KMS-11 (cell line): ENCODE measurements around the gene RYR1.
"Not testable (repeated sequence)": the region's sequence is repeated elsewhere in the genome, so short reads cannot be mapped to it uniquely, and the experiment has no call there.

Experiments used
- H2AFZ ChIP-seq: fragments of 200-600 bp; sonication (generic); 2 replicates; pipeline ENCODE4 v1.6.1; 2016; ENCODE audit warnings: antibody characterized with exemption, mixed run types, low read depth
- H3K27ac ChIP-seq: fragments of 200-600 bp; sonication (generic); 2 replicates; pipeline ENCODE4 v1.6.1; 2016; ENCODE audit warnings: mild to moderate bottlenecking, mixed run types
- H3K27me3 ChIP-seq: fragments of 200-600 bp; sonication (generic); 2 replicates; pipeline ENCODE4 v1.6.1; 2017; ENCODE audit warnings: mild to moderate bottlenecking, low read depth, mixed run types, moderate library complexity; ENCODE audit not compliant: insufficient read depth
- H3K36me3 ChIP-seq: fragments of 200-600 bp; sonication (generic); 2 replicates; pipeline ENCODE4 v1.6.1; 2017; ENCODE audit warnings: mild to moderate bottlenecking, mixed run types; ENCODE audit not compliant: insufficient read depth
- H3K4me1 ChIP-seq: fragments of 200-600 bp; sonication (generic); 2 replicates; pipeline ENCODE4 v1.6.1; 2016; ENCODE audit warnings: mild to moderate bottlenecking, low read depth, mixed run types; ENCODE audit not compliant: poor library complexity, severe bottlenecking
- H3K4me2 ChIP-seq: fragments of 200-600 bp; sonication (generic); 2 replicates; pipeline ENCODE4 v1.7.0; 2016; ENCODE audit warnings: mild to moderate bottlenecking, mixed run types
- H3K4me3 ChIP-seq: fragments of 200-600 bp; sonication (generic); IDR thresholded peaks from 2 replicates; pipeline ENCODE4 v1.6.1; 2017; ENCODE audit warnings: low read depth, low read length, mixed read lengths; ENCODE audit not compliant: insufficient read depth
- H3K79me2 ChIP-seq: fragments of 200-600 bp; sonication (generic); 2 replicates; pipeline ENCODE4 v1.6.1; 2016; ENCODE audit warnings: low read depth, mixed run types; ENCODE audit not compliant: insufficient read depth
- H3K9ac ChIP-seq: fragments of 200-600 bp; sonication (generic); 2 replicates; pipeline ENCODE4 v1.6.1; 2016; ENCODE audit warnings: mild to moderate bottlenecking, mixed run types
- H4K20me1 ChIP-seq: fragments of 200-600 bp; sonication (generic); 2 replicates; pipeline ENCODE4 v1.6.1; 2016; ENCODE audit warnings: mild to moderate bottlenecking, mixed run types; ENCODE audit not compliant: insufficient read depth
- TF ChIP-seq, protein P1 (sequence below): fragments of 200-600 bp; sonication (generic); conservative IDR thresholded peaks from 2 replicates; pipeline ENCODE4 v1.6.1; 2017; ENCODE audit warnings: low read depth, mild to moderate bottlenecking, antibody characterized with exemption, low read length, moderate library complexity, mixed read lengths

Gene RYR1

DNA sequence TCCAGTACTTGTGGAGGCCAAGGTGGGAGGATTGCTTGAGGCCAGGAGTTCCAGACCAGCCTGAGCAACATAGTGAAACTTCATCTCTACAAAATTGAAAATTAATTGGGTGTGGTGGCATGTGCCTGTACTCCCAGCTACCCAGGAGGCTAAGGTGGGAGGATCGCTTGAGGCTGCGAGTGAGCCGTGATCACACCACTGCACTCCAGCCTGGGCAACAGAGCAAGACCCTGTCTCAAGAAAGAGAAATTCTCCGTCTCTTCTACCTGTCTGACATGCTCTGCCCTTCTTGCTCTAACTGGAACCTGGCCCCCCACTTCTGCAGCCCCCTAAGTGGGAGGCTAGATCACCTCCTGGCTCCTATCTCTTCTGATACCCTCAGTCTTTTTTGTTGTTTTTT lies 192.9 kb downstream of the RYR1 start:
- H3K4me1 ChIP-seq = no peaks in the 10 kb centered on the region
- peaks cover 2% of the 10 kb centered on the region; the same call in 1 of the 2 replicates for H3K79me2 ChIP-seq
- H2AFZ ChIP-seq = no peak overlapping the region
- TF ChIP-seq, protein P1, sequence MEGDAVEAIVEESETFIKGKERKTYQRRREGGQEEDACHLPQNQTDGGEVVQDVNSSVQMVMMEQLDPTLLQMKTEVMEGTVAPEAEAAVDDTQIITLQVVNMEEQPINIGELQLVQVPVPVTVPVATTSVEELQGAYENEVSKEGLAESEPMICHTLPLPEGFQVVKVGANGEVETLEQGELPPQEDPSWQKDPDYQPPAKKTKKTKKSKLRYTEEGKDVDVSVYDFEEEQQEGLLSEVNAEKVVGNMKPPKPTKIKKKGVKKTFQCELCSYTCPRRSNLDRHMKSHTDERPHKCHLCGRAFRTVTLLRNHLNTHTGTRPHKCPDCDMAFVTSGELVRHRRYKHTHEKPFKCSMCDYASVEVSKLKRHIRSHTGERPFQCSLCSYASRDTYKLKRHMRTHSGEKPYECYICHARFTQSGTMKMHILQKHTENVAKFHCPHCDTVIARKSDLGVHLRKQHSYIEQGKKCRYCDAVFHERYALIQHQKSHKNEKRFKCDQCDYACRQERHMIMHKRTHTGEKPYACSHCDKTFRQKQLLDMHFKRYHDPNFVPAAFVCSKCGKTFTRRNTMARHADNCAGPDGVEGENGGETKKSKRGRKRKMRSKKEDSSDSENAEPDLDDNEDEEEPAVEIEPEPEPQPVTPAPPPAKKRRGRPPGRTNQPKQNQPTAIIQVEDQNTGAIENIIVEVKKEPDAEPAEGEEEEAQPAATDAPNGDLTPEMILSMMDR = no peak
- H4K20me1 ChIP-seq = no peaks in the 10 kb centered on the region
- no peak overlapping the region for H3K4me3 ChIP-seq
- no peaks in the 10 kb centered on the region for H3K27me3 ChIP-seq
- H3K36me3 ChIP-seq = peaks cover 15% of the 10 kb centered on the region; the same call in 1 of the 2 replicates
- H3K4me2 ChIP-seq = no peak overlapping the region
- no peak overlapping the region for H3K27ac ChIP-seq
- no peak overlapping the region for H3K9ac ChIP-seq

DNA sequence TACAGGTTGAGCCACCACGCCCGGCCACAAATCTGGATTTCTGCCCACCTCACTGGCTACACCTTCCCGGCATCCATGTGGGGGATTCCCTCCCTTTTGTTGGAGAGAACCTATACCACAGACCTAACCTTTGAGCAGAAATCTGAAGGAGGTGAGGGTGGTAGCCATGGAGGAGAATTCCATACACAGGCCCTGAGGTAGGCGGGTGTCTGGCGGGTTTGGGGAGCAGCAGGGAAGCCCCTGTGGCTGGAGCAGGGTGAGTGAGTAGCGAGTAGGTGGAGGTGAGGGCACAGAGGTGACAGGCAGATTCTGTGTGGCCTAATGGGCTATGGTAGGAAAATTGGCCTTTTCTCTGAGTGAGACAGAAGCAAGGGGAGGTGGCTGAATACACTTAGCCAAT lies 196.1 kb downstream of the RYR1 start:
- H3K36me3 ChIP-seq = peaks cover 10% of the 10 kb centered on the region; the same call in 1 of the 2 replicates
- no peak overlapping the region for H2AFZ ChIP-seq
- no peaks in the 10 kb centered on the region for H3K4me1 ChIP-seq
- no peak overlapping the region for H3K4me3 ChIP-seq
- H3K9ac ChIP-seq = no peak overlapping the region
- H3K27me3 ChIP-seq = no peaks in the 10 kb centered on the region
- no peaks in the 10 kb centered on the region for H3K79me2 ChIP-seq
- no peak overlapping the region for H3K4me2 ChIP-seq
- H4K20me1 ChIP-seq = no peaks in the 10 kb centered on the region
- TF ChIP-seq, protein P1 = no peak
- no peak overlapping the region for H3K27ac ChIP-seq

DNA sequence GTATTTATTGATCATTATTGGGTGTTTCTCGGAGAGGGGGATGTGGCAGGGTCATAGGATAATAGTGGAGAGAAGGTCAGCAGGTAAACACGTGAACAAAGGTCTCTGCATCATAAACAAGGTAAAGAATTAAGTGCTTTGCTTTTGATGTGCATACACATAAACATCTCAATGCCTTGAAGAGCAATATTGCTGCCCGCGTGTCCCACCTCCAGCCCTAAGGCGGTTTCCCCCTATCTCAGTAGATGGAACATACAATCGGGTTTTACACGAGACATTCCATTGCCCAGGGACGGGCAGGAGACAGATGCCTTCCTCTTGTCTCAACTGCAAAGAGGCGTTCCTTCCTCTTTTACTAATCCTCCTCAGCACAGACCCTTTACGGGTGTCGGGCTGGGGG lies 197.8 kb downstream of the RYR1 start:
- H2AFZ ChIP-seq, H4K20me1 ChIP-seq, H3K9ac ChIP-seq, H3K4me2 ChIP-seq, H3K4me1 ChIP-seq, H3K36me3 ChIP-seq, H3K4me3 ChIP-seq, H3K79me2 ChIP-seq, H3K27me3 ChIP-seq, H3K27ac ChIP-seq: not testable (repeated sequence)

DNA sequence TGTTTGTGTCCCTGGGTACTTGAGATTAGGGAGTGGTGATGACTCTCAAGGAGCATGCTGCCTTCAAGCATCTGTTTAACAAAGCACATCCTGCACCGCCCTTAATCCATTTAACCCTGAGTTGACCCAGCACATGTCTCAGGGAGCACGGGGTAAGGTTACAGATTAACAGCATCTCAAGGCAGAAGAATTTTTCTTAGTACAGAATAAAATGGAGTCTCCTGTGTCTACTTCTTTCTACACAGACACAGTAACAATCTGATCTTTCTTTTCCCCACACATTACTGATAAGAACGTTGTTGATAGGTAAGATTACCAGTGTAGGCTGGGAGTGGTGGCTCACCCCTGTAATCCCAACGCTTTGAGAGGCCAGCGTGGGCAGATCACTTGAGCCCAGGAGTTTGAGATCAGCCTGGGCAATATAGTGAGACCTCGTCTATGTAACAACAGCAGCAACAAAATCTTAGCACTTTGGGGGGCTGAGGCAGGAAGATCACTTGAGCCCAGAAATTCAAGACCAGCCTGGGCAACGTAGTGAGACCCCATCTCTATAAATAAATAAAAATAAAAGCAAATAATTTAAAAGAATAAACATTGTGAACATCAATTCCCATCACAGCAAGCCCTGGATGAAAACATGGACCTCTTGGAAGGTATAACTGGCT lies 198.5 kb downstream of the RYR1 start:
- not testable (repeated sequence) for H3K36me3 ChIP-seq, H3K4me2 ChIP-seq
- peaks cover 14% of the 10 kb centered on the region for H3K4me1 ChIP-seq

DNA sequence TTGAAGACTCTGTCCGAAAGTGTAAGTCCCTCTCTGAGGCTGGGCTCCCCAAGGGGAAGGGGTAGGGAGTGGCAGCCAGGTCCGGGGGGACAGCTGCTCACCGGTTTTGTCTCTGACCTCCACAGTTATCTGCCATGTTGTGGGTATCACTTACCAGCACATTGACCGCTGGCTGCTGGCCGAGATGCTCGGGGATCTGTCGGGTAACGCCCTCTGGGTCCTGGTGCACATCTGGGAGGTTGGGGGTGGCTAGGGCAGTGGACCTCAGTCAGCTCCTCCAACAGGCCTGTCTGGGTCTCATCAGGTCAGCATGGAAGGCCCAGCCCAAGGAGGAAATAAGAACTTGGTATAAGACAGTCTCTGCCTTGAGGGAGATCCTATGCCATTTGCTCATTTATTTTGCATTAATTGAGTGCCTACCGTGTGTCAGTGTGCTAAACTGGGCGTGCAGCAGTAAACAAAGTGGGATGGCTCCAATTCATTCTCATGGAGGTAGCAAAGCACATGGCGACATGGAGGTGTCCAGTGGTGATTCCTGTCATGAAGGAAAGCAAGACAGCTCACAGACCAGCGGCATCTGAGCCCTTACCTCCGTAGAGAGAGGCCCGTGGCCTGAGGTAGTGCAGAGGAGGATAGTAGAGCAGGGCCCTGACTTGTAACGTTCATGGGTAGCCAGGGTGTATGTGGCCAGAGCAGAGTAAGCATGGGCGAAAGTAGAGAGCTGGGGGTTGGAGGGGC lies 199.2 kb downstream of the RYR1 start:
- H3K9ac ChIP-seq = no peak overlapping the region
- H3K79me2 ChIP-seq = no peaks in the 10 kb centered on the region
- no peak overlapping the region for H3K4me2 ChIP-seq
- H3K4me3 ChIP-seq = no peak overlapping the region
- peaks cover 15% of the 10 kb centered on the region for H3K4me1 ChIP-seq
- H3K36me3 ChIP-seq = no peaks in the 10 kb centered on the region
- no peaks in the 10 kb centered on the region for H4K20me1 ChIP-seq
- no peak overlapping the region for H2AFZ ChIP-seq
- H3K27me3 ChIP-seq = no peaks in the 10 kb centered on the region
- no peak overlapping the region for H3K27ac ChIP-seq
- TF ChIP-seq, protein P1 = no peak

More for the DNA sequence above, 198.5 kb downstream of the RYR1 start:
- not testable (repeated sequence) for H3K27ac ChIP-seq, H3K9ac ChIP-seq, H2AFZ ChIP-seq, H4K20me1 ChIP-seq, H3K27me3 ChIP-seq, H3K79me2 ChIP-seq, H3K4me3 ChIP-seq
